Stimulated activated naive CD8-positive, alpha-beta T cell treated with anti-CD3 and anti-CD28 coated beads, Interleukin-15, Interleukin-2, amounts not matched to agents 100 U/mL and 50 U/mL, for 24 hours (primary cell): ENCODE results near the gene FRMD8.

Source experiments
- ATAC-seq: fragments of 150-1000 bp; cut with Tn5 transposase; one replicate; pipeline ENCODE4 v1.10.0; 2021
- DNase-seq: peaks from one replicate; pipeline ENCODE4 v3.0.0; 2021

The FRMD8 gene, protein sequence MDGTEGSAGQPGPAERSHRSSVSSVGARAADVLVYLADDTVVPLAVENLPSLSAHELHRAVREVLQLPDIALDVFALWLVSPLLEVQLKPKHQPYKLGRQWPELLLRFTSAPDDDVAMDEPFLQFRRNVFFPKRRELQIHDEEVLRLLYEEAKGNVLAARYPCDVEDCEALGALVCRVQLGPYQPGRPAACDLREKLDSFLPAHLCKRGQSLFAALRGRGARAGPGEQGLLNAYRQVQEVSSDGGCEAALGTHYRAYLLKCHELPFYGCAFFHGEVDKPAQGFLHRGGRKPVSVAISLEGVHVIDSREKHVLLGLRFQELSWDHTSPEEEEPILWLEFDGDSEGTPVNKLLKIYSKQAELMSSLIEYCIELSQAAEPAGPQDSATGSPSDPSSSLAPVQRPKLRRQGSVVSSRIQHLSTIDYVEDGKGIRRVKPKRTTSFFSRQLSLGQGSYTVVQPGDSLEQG

GRCh38 chr11:65386307-65387140, at the start of gene FRMD8:
Gene FRMD8, plus strand, starts transcription at chr11:65386637. Its CDS starts 400 bp downstream, at chr11:65387037.
- DNase-seq (peak; percentile 92), ATAC-seq (peak; percentile 16)

DNA sequence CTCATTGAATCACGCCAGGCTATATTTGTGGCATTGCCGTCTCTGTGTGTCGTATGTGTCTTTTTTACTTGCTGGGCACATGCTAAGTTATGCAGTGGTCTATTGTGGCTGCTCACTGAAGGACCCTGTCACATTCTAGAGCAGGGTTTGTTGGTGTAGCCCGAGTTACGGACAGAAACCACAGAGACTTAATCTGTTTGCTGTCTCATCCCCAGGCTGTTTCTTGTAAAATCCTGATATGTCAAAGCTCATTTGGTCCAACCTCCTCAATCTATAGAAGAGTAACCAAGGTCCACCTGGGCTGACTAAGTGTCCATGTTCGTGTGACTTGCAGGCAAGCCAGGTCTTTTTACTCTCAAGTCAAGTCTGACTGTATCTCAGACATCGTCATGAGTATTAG, 47.8 kb upstream of the FRMD8 start:
- no peak for ATAC-seq
- DNase-seq = no peak

- DNase-seq (no peak), ATAC-seq (no peak)
Measured at GRCh38 chr11:65340226-65340625, 46.2 kb upstream of the FRMD8 start.

DNA sequence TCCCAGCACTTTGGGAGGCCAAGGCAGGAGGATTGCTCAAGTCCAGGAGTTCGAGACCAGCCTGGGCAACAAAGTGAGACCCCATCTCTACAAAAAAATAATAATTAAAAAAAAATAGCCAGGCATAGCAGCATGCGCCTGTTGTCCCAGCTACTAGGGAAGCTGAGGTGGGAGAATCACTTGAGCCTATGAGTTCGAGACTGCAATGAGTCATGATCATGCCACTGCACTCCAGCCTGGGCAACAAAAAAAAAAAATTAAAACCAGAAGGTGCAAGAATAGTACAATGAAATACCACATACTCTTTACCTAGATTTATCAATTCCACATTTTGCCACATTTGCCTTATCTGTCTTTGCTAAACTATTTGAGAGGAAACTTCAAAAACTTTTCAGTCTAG, 44.6 kb upstream of the FRMD8 start:
- no peak for ATAC-seq
- DNase-seq = no peak

- ATAC-seq (no peak), DNase-seq (no peak)
Measured at GRCh38 chr11:65351511-65351910, 34.9 kb upstream of the FRMD8 start.

GRCh38 chr11:65352783-65353182, 33.7 kb upstream of the FRMD8 start:
- DNase-seq (no peak), ATAC-seq (no peak)

GRCh38 chr11:65353376-65353775, 33.1 kb upstream of the FRMD8 start:
- no peak for DNase-seq
- ATAC-seq = no peak

DNA sequence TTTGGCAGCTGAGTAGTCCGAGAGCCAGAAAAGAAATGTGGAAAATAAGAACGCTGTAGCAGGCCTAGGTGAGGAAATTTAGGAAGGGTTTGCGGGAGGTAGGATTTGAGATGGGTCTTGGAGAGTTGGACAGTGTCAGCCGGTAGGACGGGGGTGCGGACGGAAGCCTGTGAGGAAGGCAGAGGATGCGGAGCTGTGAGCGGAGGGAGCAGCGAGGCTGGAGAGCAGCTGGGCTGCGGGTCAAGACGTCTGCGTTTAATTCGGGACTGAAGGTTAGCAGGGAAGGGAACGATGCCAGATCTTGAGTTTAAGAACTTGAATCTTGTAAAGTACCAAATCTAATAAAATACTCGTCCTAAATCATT, 32.6 kb upstream of the FRMD8 start:
- DNase-seq = no peak
- no peak for ATAC-seq

GRCh38 chr11:65354265-65355012, 32.0 kb upstream of the FRMD8 start, which contains the start of gene TIGD3:
Gene TIGD3, plus strand, starts transcription at chr11:65354751. Its CDS starts 1,058 bp downstream, at chr11:65355809.
- ATAC-seq (peak; percentile 99), DNase-seq (peak; percentile 99)

- ATAC-seq = no peak
- DNase-seq = peak; percentile 48
Measured at GRCh38 chr11:65355013-65355775, 31.2 kb upstream of the FRMD8 start.

DNA sequence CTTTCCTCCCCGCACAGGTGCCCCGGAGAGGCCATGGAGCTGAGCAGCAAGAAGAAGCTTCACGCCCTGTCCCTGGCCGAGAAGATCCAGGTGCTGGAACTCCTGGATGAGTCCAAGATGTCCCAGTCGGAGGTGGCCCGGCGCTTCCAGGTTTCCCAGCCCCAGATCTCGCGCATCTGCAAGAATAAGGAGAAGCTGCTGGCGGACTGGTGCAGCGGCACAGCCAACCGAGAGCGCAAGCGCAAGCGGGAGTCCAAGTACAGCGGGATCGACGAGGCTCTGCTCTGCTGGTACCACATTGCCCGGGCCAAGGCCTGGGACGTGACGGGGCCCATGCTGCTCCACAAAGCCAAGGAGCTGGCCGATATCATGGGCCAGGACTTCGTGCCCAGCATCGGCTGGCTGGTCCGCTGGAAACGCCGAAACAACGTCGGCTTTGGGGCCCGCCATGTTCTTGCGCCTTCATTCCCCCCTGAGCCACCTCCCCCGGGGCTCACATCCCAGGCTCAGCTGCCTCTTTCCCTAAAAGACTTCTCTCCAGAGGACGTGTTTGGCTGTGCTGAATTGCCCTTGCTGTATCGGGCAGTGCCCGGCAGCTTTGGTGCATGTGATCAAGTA, 30.6 kb upstream of the FRMD8 start:
- no peak for DNase-seq
- ATAC-seq = no peak

DNA sequence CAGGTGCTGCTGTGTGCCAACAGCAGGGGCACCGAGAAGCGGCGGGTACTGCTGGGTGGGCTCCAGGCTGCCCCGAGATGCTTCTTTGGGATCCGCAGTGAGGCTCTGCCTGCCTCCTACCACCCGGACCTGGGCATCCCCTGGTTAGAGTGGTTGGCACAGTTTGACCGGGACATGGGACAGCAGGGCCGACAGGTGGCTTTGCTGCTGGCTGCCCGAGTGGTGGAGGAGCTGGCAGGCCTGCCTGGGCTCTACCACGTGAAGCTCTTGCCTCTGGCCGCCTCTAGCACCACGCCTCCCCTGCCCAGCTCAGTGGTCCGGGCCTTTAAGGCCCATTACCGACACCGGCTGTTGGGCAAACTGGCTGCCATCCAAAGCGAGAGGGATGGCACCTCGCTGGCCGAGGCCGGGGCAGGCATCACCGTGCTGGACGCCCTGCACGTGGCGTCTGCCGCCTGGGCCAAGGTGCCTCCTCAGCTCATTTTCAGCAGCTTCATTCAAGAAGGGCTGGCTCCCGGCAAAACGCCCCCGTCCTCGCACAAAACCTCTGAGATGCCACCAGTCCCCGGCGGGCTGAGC, 30.0 kb upstream of the FRMD8 start:
- DNase-seq (no peak), ATAC-seq (no peak)

DNA sequence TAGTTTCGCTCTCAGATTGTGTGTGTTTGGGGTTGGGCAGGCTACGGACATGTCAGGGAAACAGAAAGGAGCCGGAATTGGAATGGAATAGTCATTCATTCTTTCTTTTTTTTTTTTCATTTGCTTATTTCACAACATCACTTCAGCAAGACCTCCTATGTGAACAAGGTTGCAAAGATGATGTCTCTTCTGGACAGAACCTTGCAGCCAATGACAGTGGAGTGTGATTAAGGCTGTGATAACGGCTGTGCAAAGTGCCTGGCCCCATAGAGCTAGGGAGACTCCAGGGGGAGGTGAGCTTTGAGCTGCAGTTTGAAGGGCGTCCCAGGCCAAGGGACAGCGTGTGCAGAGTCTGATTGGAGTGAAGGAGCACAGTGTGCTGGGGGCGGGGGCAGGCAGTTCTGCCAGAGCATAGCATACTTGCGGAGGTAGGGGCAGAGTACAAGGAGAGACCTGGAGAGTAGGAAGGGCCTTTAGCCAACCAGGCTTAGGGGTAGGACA, 28.5 kb upstream of the FRMD8 start:
- ATAC-seq = no peak
- no peak for DNase-seq

DNA sequence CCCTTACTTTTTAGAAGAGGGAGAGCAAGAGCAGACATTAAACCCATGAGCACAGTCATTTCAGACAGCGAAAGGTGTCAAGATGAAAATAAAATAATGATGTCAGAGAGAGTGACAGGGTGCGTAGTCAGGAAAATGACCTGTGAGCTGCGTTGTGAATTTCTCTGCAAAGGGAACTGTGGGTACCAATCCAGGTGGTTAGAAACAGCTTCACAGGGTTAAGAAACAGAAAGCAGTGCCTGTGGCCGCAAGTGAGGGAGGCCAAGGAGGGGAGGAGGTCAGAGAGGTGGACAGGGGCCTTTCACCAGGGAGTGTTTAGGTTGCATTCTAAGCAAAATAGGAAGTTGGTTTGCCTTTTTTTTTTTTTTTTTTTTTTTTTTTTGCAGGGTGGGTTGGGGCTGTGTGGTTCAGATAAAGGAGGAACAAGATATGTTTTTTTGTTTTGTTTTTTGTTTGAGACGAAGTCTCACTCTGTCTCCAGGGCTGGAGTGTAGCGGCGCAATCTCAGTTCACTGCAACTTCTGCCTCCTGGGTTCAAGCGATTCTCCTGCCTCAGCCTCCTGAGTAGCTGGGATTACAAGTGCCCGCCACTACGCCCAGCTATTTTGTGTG, 24.0 kb upstream of the FRMD8 start:
- DNase-seq (no peak), ATAC-seq (peak; percentile 33)

GRCh38 chr11:65362966-65363365, 23.5 kb upstream of the FRMD8 start:
- ATAC-seq = no peak

DNA sequence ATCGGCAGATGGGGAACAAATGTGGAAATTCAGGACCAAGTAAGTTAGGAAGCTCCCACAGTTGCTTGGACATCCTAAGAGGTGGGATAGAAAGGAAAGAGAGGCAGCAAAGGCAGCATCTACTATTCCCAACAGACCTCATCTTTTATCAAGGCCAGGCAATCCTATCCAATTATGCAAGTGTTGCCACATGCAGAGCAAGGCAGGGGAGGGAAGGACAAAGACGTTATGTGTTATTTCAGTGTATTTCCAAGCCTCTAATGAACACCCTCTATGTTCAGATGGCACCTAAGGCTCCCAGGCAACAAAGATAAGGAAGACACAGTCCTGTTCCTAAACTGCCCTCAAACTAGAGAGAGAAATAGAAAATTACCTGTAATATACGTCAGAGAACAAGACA, 22.7 kb upstream of the FRMD8 start:
- DNase-seq = no peak
- no peak for ATAC-seq

More at GRCh38 chr11:65362966-65363365, 23.5 kb upstream of the FRMD8 start:
- DNase-seq = no peak

- no peak for DNase-seq
- ATAC-seq = peak; percentile 66
Measured at GRCh38 chr11:65366340-65366773, 20.1 kb upstream of the FRMD8 start.

DNA sequence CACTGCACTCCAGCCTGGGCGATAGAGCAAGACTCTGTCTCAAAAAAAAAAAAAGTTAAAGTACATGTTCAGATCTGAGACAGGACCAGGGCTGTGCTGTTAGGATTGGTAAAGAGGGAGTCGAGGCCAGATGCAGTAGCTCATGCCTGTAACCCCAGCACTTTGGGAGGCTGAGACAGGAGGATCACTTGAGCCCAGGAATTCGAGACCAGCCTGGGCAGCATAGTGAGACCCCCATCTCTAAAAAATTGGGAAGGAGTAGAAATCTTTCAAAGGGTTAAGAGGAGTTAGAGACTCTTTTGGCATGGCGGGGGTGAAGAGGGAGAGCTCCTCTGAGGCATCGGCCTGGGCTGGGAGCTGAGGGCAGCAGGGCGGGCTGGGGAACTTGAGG, 15.8 kb upstream of the FRMD8 start:
- ATAC-seq (no peak), DNase-seq (no peak)

GRCh38 chr11:65373839-65374580, 12.4 kb upstream of the FRMD8 start:
- no peak for DNase-seq
- no peak for ATAC-seq
